Adrenal gland (tissue), 5 donors: ENCODE measurements around the gene KCNT1.

ENCODE experiments used
- POLR2A ChIP-seq, 2 donors: fragments of 450-650 bp; IDR thresholded peaks; one replicate each; pipeline ENCODE4 v1.6.1; 2017; ENCODE audit warnings: antibody characterized with exemption in 2 of 2, mild to moderate bottlenecking in 2 of 2, moderate library complexity in 1 of 2
- TF ChIP-seq, protein P1 (sequence below), 6 experiments: fragments of 450-650 bp in 4 of 6; fragments of 200-600 bp in 2 of 6; sonication (generic) in 1 of 6; IDR thresholded peaks; 1 replicate in 5 of 6; 2 replicates in 1 of 6; pipeline versions ENCODE4 v1.5.1 to v1.8.0; 2016 to 2021; ENCODE audit warnings: antibody characterized with exemption in 6 of 6, mild to moderate bottlenecking in 2 of 6, moderate library complexity in 1 of 6
- donor health status: DM: no; HTN: no; CAD: no.

DNA sequence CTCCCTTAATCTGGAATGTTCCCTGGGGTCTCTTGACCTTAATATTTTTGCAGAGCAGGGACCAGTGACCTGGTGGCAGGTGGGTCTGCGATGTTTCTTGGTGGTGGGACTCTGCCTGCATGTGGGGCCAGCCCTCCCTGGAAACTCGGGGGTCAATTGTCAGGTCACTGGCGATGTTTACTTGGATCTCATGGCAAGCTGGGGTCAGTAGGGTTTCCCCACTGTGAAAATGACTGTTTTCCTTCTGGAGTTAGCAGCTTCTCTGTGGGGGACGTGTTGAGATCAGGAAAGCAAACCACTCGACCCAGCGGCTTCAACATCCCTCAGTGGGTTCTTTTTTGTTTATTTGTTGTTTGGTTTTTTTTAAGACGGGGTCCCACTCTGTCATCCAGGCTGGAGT, 73.9 kb downstream of the KCNT1 start:
- TF ChIP-seq, protein P1, sequence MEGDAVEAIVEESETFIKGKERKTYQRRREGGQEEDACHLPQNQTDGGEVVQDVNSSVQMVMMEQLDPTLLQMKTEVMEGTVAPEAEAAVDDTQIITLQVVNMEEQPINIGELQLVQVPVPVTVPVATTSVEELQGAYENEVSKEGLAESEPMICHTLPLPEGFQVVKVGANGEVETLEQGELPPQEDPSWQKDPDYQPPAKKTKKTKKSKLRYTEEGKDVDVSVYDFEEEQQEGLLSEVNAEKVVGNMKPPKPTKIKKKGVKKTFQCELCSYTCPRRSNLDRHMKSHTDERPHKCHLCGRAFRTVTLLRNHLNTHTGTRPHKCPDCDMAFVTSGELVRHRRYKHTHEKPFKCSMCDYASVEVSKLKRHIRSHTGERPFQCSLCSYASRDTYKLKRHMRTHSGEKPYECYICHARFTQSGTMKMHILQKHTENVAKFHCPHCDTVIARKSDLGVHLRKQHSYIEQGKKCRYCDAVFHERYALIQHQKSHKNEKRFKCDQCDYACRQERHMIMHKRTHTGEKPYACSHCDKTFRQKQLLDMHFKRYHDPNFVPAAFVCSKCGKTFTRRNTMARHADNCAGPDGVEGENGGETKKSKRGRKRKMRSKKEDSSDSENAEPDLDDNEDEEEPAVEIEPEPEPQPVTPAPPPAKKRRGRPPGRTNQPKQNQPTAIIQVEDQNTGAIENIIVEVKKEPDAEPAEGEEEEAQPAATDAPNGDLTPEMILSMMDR (IDR thresholded peaks at IDR 0.05), result no peak
- no peak for TF ChIP-seq POLR2A (IDR thresholded peaks at IDR 0.05)
